T-helper 1 cell treated with Interleukin-12 subunit alpha and Interleukin-12 subunit beta and Interleukin-4 antibody, amounts not matched to agents 30 μg/mL and 1 μg/mL, for 36 hours (primary cell): ENCODE results near the gene HOXC11.

Source experiments
- H3K27ac Mint-ChIP-seq: one replicate; pipeline ENCODE4 v1.8.0; 2021; ENCODE audit warnings: mild to moderate bottlenecking, mixed read lengths
- H3K27me3 Mint-ChIP-seq: one replicate; pipeline ENCODE4 v1.8.0; 2021; ENCODE audit warnings: low read depth, mixed read lengths
- H3K36me3 Mint-ChIP-seq: one replicate; pipeline ENCODE4 v1.8.0; 2021; ENCODE audit warnings: low read depth, mixed read lengths
- H3K4me1 Mint-ChIP-seq: one replicate; pipeline ENCODE4 v1.8.0; 2021; ENCODE audit warnings: low read depth, mixed read lengths
- H3K4me3 Mint-ChIP-seq: one replicate; pipeline ENCODE4 v1.8.0; 2021; ENCODE audit warnings: mild to moderate bottlenecking, moderate library complexity, mixed read lengths
- H3K9me3 Mint-ChIP-seq: one replicate; pipeline ENCODE4 v1.8.0; 2021; ENCODE audit warnings: mixed read lengths

Gene HOXC11

DNA sequence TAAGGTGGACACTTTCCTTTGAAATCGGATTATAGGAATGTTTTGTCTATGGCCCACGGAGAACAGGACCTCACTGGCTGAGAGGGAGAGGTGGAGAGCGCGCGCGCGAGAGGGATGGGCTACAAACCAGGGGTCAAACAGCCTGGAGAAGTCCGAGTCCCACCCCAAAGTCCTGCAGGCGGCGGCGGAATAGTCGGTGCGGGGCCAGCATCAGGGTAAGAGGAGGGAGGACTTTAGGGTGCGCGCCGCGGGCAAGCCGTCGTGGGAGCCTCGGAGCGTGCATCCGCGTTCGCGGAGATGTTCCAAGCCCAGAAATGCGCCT lies 32.6 kb downstream of the HOXC11 start:
- H3K27ac Mint-ChIP-seq, result no peak overlapping the region
- H3K27me3 Mint-ChIP-seq, result peaks cover 98% of the 10 kb centered on the region
- H3K36me3 Mint-ChIP-seq, result no peaks in the 10 kb centered on the region
- no peak overlapping the region for H3K4me3 Mint-ChIP-seq
- no peaks in the 10 kb centered on the region for H3K9me3 Mint-ChIP-seq
- peaks cover 12% of the 10 kb centered on the region for H3K4me1 Mint-ChIP-seq

DNA sequence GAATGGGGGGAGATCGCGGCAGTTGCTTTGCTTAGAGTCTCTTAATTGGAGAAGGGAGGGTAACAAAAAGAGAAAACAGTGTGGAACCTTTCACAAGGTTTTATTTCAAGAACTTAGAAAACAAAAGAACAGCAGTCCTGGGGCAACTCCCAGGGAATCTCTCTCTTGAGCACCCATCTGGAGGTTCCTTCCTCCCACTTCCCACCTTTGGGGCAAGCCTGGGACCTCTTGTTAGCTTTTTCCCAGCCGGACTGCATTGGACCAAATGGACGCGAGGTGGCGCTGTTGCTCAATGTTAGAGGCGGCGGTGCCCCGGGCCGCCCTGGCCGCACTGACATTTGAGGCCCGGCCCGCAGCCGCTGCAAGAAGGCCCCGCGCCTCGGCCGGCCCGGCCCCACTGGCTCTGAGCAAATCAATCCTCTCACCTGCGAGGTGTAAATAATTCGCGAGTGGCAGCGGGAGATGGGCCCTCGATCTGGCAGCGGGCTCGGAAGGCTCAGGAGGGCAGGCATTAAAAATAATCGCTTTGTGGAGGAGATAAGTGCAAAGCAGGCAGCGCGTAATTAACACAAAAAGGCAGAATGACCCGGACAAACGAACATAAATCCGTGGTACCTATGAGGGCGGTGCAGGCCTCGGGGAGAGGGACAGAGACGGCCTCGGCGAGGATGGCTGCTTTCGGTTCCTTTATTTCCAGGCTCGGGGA lies 33.1 kb downstream of the HOXC11 start:
- H3K4me3 Mint-ChIP-seq, result peak overlapping the region; percentile 83
- peaks cover 13% of the 10 kb centered on the region for H3K4me1 Mint-ChIP-seq
- H3K27ac Mint-ChIP-seq, result no peak overlapping the region
- H3K27me3 Mint-ChIP-seq, result peaks cover 99% of the 10 kb centered on the region
- H3K9me3 Mint-ChIP-seq, result no peaks in the 10 kb centered on the region
- no peaks in the 10 kb centered on the region for H3K36me3 Mint-ChIP-seq

DNA sequence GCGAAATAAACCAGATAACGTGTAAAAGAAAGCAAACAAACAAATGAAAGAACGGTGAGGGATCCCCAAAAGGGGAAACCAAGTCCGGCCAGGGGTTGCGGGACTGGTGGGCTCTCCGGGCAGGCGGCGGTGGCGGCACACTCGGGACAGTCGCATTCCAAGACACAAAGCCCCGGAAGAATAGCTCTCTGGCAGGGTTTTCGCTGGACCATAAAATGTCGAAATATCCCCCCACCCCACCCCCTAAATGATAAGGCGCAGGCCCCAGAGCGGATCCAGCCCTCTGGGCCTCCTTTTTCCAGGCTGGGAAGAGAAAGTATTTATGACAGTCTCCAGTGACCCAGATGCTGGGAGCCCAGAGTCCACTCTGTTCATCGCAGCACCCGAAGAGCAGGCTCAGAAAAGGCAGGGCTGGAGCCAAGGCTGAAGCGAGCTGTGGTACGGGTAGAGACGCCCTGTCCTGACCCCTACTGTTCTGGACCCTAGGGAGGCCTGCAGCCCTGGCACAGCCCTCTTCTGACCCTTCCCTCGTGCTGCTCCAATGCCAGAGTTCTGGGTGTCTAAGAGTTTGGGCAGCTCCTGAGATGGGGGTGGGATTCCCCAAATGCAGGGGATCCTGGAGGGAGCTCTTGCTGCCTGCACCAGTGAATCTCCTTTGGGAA lies 33.8 kb downstream of the HOXC11 start:
- peaks cover 17% of the 10 kb centered on the region for H3K4me1 Mint-ChIP-seq
- no peaks in the 10 kb centered on the region for H3K9me3 Mint-ChIP-seq
- H3K4me3 Mint-ChIP-seq, result peak overlapping the region; percentile 83
- H3K27me3 Mint-ChIP-seq, result peaks cover 99% of the 10 kb centered on the region
- no peak overlapping the region for H3K27ac Mint-ChIP-seq
- H3K36me3 Mint-ChIP-seq, result no peaks in the 10 kb centered on the region

DNA sequence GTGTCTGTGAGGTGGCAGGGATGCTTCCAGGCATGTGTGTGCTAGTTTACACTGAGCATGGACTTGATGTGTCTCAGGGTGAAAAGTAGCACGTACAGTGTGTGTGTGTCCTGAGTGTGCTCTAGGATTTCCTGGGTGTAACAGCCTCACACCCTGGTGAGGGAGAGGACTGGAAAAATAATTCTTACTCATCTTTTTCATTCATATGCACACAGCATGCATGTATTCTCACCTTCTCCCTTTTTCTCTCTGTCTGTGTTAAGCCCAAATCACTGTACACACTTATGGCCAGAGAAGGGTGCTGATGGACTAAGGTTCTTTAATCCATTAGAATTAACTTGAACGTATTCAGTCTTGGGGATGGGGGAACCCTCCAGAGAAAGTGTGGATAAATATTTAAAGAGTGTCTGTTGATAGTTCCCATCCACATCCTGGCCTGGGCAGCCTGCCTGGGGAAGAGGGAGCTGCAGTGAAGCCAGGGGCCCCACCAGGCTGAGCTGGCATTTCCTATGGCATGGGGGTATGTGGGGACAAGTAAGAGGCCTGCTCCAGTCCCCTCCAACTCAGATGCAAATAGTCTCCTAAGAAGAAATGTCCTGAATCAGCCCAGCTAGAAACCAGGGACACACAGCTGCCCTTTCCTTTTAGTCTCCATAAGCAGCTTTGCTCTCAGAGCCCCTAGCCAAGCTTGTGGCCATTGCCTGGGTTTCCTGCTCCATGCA lies 34.8 kb downstream of the HOXC11 start:
- H3K4me3 Mint-ChIP-seq, result no peak overlapping the region

DNA sequence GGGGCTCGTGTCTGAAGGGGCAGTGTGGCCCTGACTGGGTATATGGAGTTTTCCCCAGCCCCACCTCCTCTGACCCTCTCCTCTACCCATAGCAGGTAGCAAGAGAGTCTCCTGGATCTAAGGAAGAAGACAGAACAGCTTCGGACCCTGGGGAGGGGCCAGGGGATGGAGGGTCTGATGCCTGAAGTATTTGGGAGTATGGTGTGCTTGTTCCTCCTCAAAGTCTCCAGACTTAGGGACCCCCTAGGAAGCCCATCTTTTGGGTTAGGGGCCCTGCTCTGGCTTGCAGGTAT lies 35.3 kb downstream of the HOXC11 start:
- H3K4me1 Mint-ChIP-seq, result peaks cover 17% of the 10 kb centered on the region
- H3K4me3 Mint-ChIP-seq, result no peak overlapping the region
- no peaks in the 10 kb centered on the region for H3K9me3 Mint-ChIP-seq
- peaks cover 99% of the 10 kb centered on the region for H3K27me3 Mint-ChIP-seq
- no peak overlapping the region for H3K27ac Mint-ChIP-seq
- no peaks in the 10 kb centered on the region for H3K36me3 Mint-ChIP-seq

More for the DNA sequence above, 34.8 kb downstream of the HOXC11 start:
- Mint-ChIP-seq H3K27ac (no peak overlapping the region), H3K9me3 (no peaks in the 10 kb centered on the region), H3K27me3 (peaks cover 99% of the 10 kb centered on the region), H3K36me3 (no peaks in the 10 kb centered on the region), H3K4me1 (peaks cover 17% of the 10 kb centered on the region)

DNA sequence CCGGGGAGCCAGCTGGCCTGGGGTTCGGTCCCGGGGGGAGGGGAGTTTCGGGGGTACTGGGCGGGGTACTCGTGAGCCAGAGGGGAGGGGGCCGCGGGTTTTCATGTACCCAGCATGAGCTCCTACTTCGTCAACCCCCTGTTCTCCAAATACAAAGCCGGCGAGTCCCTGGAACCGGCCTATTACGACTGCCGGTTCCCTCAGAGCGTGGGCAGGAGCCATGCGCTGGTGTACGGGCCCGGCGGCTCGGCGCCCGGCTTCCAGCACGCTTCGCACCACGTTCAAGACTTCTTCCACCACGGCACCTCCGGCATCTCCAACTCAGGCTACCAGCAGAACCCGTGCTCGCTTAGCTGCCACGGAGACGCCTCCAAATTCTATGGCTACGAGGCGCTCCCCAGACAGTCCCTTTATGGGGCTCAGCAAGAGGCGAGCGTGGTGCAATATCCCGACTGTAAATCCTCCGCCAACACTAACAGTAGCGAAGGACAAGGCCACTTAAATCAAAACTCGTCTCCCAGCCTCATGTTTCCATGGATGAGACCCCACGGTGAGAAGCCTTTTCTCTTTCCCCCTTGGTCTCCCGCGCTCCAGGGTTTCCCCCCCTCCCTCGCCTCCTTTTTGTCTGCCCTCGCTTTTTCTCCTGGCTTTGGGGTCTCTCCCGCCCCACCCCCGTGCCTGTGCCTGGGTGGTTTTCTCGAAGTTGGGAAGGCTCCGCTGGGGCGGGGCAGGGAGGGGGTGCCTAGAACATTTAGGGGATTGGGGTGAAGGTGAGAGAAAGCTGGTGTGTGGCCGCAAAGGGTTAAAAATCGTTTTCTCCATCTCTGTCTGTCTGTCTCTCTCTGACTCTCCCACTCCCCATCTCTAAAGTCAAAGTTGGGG lies 36.5 kb downstream of the HOXC11 start:
- no peaks in the 10 kb centered on the region for H3K36me3 Mint-ChIP-seq
- H3K27ac Mint-ChIP-seq, result peak overlapping the region; percentile 49
- peaks cover 17% of the 10 kb centered on the region for H3K4me1 Mint-ChIP-seq
- H3K27me3 Mint-ChIP-seq, result peaks cover 99% of the 10 kb centered on the region
- peak overlapping the region; percentile 14 for H3K4me3 Mint-ChIP-seq
- no peaks in the 10 kb centered on the region for H3K9me3 Mint-ChIP-seq

DNA sequence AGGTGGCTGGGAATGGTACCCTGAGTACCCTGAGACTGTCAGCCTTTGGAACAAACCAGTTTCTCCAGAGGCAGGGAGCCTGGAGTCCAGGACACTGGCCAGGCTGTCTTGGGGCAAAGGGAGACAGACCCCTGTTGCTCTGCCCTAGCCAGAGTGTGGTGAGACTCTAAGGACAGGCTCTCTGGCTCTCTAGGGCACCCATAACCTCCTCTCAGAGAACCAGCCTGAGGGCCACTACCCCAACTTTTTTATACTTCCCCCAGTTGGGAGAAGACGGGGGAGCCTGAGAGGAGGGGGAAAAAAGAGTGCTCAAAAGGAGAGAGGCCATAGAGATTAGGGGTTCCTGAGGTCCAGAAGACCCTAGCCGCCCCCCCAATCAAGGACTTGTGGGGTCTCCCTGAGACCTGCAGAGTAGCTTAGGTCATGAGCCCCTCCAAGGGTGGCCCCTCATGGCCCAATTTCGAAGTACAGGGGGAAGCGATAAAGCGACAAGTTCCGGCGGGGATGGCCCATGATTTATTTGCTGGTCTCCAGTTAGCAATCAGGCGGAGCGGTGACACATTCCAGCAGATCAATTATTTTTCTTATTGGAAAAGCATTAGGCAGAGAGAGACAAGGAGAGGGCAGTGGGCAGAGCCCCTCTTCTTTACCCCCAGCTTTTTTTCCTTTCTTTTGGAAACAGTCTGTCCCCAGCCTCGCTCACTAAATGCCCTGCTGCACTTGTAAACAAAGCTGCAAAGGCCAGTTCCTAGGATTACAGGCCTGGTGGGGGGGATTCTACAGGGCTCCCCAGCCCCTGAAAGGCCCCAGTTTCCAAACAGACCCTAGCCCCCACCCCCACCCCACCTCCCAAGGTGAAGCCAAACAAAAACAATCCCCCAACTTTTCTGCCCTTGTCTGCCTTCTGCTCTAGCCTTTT lies 37.4 kb downstream of the HOXC11 start:
- H3K27ac Mint-ChIP-seq, result peak overlapping the region; percentile 34
- H3K4me1 Mint-ChIP-seq, result peaks cover 22% of the 10 kb centered on the region
- no peaks in the 10 kb centered on the region for H3K36me3 Mint-ChIP-seq
- no peaks in the 10 kb centered on the region for H3K9me3 Mint-ChIP-seq
- H3K4me3 Mint-ChIP-seq, result no peak overlapping the region
- H3K27me3 Mint-ChIP-seq, result peaks cover 99% of the 10 kb centered on the region

DNA sequence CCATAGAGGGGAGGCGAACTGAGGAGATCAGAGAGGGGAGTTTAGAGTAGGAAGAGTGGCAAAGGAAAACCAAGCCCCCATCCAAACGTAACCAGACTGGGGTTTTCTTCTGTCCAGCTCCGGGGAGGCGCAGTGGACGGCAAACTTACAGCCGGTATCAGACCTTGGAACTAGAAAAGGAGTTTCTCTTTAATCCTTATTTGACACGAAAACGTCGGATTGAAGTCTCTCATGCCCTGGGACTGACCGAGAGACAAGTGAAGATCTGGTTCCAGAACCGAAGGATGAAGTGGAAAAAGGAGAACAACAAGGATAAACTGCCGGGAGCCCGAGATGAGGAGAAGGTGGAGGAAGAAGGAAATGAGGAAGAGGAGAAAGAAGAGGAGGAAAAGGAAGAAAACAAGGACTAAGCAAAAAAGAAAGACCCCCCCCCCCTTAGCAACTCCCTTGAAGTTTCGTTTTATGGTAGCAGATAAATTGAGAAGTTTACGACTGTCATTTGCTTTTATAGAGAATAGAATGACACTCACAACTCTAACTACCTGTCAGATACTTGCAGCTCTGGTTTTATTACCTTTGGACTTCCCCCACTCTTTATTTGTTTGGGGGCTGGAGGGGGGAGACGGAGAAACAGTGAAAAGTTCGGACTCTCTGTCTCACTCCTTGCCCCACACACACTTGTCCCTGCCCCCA lies 38.2 kb downstream of the HOXC11 start:
- Mint-ChIP-seq H3K27me3 (peaks cover 99% of the 10 kb centered on the region), H3K4me3 (no peak overlapping the region), H3K27ac (no peak overlapping the region), H3K36me3 (no peaks in the 10 kb centered on the region), H3K4me1 (peaks cover 20% of the 10 kb centered on the region), H3K9me3 (no peaks in the 10 kb centered on the region)

DNA sequence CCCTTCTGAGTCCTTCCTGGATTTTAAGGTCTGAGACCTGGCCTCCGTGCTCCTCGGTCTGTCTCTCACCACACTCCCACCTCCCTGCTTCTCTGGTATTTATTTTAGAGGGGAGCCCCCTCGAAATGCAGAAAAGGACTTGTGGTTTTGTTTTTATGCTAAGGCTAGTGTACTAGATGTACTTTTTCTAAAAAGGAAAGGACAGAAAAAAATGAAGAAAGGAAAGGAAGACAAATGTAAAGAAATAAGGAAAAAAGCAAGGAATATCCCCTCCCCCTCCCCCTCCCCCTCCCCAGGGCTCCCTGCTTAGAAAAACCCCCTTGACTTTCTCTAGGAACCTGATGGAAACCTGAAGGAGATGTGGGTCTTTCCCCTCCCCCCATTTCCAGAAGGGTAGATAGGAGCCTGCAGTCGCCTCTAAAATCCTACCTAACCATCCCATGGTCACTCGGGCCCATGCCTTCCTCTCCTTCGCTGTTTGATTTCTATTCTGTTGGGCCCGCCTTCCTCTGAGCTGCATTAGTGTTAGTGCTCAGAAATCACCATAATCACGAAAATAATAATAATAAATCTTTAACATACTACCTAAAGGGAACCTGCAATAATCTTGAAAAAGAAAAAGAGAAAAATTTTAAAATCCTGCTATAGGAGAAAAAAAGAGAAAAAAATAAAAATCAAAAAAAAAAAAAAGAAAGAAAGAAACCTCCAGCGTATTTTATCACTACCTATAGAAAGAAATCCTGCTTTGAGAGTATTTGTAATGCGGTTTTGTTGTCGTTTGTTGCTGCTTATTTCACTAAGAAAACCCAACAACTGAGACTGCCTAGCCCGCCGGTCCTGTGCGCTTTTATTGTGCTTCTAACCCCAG lies 39.0 kb downstream of the HOXC11 start:
- H3K9me3 Mint-ChIP-seq, result no peaks in the 10 kb centered on the region
- H3K4me3 Mint-ChIP-seq, result no peak overlapping the region
- H3K27me3 Mint-ChIP-seq, result peaks cover 99% of the 10 kb centered on the region
- no peaks in the 10 kb centered on the region for H3K36me3 Mint-ChIP-seq
- peaks cover 15% of the 10 kb centered on the region for H3K4me1 Mint-ChIP-seq
- no peak overlapping the region for H3K27ac Mint-ChIP-seq

DNA sequence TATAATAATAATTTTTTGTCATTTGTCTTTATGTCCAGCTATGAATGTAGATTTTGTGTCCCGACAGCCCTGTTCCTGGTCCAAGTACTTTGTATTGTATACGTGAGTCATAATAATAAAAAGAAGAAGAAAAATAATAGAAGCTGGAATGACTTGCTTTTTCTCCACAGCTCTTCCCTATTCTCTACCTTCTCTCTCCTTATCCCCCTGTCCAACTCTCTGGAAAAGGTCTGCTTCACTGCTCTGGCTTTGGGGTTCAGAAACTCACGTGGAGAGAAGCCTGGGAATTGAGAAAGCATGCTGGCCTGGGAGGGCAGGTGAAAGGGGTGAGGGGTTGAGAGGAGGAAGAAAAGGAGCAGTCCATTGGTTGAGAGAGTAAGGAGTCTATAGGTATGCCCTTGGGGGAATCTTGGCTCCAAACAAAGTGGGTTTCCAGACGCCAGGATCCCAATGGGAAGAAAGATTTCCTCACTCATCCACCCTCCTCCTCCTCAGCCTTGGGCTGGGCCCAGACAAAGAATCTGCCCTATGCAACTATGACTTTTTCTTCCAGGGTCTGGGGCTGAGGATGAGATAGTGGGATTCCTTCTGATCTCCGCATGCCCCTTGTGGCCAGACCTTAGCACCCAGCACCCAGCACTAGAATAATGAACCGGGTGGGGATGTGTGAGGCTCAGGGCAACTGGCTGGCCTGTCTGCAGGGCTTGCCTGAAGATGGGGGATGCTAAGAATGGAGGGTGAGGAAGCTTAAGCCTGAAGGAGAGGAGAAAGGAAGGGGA lies 39.9 kb downstream of the HOXC11 start:
- Mint-ChIP-seq H3K36me3 (no peaks in the 10 kb centered on the region), H3K27me3 (peaks cover 99% of the 10 kb centered on the region), H3K27ac (no peak overlapping the region), H3K4me1 (peaks cover 20% of the 10 kb centered on the region), H3K4me3 (no peak overlapping the region), H3K9me3 (no peaks in the 10 kb centered on the region)

DNA sequence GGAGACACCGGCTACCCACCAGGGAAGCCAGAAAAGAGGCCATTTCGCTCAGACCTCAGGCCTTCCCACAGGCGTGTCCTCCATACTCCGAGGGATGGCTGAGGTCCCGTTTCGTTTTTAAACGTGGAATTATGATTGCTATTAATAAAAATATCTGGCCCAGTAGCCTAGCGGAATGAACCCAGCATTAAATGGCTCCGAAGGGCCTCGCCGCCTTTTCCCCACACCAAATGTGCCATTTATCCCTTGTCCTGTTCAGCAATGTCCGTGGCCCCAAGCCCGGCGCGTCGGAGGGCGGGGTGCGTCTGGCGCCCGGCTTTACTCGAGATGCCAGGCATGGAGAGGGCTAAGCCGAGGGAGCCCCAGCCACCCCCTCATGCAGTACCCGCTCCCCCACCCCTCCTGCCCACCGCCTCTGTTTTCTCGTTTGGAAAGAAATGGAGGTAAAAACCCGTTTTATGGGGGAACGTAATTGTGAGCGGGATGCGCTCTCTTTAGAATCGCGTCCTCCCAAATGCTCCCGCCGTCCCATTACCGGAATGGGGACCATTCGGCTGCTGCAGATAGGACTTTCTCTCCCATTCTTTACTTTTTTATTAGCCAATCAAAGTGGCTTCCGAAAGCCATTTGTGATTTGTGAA lies 41.6 kb downstream of the HOXC11 start:
- Mint-ChIP-seq H3K4me3 (no peak overlapping the region), H3K4me1 (peaks cover 17% of the 10 kb centered on the region), H3K36me3 (no peaks in the 10 kb centered on the region), H3K9me3 (no peaks in the 10 kb centered on the region), H3K27me3 (peaks cover 86% of the 10 kb centered on the region), H3K27ac (no peak overlapping the region)
